ENCODE data around the gene SCN3A.

Gene SCN3A

DNA sequence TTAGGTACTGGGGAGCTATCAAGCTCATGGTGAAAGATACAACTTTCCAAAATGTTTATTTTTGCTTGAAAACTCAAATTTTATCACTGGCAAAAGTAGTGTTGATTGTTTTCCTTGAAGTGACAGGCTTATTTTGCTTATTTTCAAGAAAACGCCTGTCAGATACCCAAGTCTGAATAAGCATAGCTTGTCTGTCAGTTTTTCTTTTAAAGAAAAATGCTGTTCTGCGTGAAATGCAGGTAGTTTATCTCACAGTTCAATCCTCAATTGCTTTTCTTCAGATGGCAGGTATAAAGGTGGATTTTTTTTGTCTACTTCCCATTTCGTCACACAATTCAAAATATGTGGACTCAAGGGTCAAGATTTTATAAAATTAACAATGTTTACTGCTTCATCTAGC lies 145.9 kb downstream of the SCN3A start:
- TF ChIP-seq, protein P1, sequence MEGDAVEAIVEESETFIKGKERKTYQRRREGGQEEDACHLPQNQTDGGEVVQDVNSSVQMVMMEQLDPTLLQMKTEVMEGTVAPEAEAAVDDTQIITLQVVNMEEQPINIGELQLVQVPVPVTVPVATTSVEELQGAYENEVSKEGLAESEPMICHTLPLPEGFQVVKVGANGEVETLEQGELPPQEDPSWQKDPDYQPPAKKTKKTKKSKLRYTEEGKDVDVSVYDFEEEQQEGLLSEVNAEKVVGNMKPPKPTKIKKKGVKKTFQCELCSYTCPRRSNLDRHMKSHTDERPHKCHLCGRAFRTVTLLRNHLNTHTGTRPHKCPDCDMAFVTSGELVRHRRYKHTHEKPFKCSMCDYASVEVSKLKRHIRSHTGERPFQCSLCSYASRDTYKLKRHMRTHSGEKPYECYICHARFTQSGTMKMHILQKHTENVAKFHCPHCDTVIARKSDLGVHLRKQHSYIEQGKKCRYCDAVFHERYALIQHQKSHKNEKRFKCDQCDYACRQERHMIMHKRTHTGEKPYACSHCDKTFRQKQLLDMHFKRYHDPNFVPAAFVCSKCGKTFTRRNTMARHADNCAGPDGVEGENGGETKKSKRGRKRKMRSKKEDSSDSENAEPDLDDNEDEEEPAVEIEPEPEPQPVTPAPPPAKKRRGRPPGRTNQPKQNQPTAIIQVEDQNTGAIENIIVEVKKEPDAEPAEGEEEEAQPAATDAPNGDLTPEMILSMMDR (IDR thresholded peaks at IDR 0.05; ENCODE audit: insufficient read depth, low read depth, low read length, missing control alignments): no peak
- no peak for DNase-seq (ENCODE audit: low read depth)
- no peak overlapping the region for H3K4me3 ChIP-seq (ENCODE audit: low read depth, low read length)

DNA sequence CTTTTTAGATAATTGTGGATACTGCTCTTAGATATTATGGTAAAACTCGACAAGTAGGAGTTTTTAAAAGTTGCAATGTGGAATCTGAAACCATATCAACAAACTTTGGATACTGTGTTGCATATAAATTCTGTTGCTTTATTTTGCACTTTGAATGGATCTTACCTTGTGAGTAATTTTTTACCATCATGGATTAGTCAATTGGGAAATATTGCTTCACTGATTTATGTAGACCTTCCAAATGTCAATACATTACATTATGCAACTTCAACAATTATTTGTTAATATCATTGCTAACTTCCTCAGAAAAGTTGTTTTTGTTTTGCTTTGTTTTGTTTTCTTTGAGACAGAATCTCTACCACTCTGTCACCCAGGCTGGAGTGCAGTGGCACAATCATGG lies 146.5 kb downstream of the SCN3A start:
- TF ChIP-seq, protein P1 (IDR thresholded peaks at IDR 0.05; ENCODE audit: insufficient read depth, low read depth, low read length, missing control alignments): no peak
- no peak for DNase-seq (ENCODE audit: low read depth)
- H3K4me3 ChIP-seq (ENCODE audit: low read depth, low read length): no peak overlapping the region

DNA sequence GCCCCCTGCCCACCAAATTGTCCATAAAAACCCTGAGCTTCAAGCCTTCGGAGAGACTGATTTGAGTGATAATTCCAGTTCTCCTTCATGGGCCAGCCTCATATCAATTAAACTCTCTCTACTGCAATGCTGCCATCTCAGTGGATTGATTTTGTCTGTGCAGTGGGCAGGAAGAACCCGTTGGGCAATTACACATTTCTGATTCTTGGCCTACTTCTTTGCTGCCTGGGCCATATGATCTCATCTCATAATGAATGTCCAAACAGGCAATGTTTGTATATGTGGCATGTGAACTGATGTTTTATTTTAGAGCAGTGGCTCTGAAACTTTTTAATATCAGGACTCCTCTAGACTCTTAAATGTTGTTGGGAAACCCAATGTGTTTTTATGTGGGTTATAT lies 147.3 kb downstream of the SCN3A start:
- no peak overlapping the region for H3K4me3 ChIP-seq (ENCODE audit: low read depth, low read length)
- DNase-seq (ENCODE audit: low read depth): no peak
- TF ChIP-seq, protein P1 (IDR thresholded peaks at IDR 0.05; ENCODE audit: insufficient read depth, low read depth, low read length, missing control alignments): no peak

DNA sequence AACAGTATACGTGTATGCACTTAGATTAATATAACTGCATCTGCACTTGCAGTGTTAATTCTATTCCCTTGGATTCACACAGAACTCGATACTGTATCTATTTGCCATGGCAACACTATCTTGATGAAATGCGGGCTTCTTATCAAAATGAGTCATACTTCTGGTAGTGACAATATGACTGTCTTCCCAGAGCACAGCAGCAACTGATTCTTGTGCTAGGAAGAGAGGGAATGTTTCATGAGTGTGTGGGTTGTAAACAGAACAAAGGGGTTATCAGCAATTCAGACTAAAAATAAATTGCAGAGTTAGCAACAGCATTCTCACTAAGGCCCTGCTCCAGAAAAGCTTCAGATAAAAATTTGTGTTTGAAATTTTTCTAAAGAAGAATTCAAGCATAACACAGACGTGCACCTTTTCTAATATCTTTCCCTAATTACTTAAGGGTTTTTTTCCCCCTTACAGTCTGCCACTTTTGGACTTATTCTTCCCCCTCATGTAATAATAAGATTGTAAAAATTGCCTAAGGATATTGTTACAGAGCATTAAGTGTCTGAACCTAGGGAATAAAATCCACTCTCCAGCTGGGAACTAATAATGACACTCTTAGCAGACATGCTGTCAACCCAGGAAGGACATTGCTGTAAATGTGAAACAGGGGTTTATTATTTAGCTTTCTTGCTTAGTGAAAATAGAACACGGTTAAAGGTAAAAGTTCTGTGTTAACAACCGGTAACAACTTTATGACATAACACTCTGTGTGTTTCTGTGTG lies 148.6 kb downstream of the SCN3A start:
- TF ChIP-seq, protein P1 (IDR thresholded peaks at IDR 0.05; ENCODE audit: insufficient read depth, low read depth, low read length, missing control alignments): no peak
- DNase-seq (ENCODE audit: low read depth): no peak
- H3K4me3 ChIP-seq (ENCODE audit: low read depth, low read length): no peak overlapping the region

DNA sequence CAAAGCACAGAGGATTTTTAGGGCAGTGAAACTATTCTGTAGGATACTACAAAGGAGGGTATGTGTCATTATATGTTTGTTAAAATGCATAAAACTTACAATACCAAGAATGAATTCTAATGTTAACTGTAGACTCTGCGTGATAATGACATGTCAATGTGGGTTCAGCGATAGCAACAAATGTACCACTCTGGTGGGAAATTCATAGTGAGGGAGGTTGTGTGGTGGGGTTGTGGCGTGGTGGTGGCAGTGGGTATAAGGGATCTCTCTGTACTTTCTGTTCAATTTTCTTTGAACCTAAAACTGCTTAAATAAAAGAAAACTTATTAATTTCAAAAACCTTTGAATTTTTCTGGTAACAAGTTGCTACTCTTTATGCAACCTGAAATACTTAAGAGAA lies 149.2 kb downstream of the SCN3A start:
- TF ChIP-seq, protein P1 (IDR thresholded peaks at IDR 0.05; ENCODE audit: insufficient read depth, low read depth, low read length, missing control alignments): no peak
- no peak for DNase-seq (ENCODE audit: low read depth)
- no peak overlapping the region for H3K4me3 ChIP-seq (ENCODE audit: low read depth, low read length)

DNA sequence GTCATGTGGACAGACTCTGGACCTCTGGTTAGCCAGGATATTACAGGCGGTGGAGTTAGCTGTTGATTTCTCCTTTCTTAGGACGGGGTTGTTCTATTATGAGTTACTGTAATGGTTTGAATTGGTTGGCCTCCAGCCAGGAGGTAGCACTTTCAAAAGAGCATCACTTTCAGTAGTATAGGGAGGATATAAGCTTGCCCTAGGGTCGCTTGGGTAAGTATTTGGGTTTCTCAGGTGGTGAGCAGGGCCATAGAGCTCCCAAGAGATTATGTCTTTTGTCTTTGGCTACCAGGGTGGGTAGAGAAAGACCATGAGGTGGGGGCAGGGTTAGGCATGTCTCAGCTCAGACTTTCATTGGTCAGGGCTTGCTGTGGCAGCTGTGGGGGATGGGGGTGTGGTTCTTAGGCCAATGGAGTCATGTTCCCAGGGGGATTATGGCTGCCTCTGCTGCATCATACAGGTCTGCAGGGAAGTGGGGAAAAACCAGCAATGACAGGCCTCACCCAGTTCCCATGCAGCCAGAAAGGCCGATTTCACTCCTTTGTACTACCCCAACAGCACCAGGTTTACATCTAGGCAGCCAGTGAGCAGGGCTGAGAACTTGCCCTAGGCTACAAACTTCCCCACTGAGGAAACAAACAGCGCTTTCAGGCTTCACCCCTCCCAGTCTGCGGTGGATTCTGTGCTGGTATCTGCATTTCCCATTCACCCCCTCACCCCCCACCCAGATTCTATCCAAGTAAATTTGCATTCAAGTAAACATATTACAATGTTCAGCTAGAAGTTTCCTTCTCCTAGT lies 159.1 kb downstream of the SCN3A start:
- DNase-seq (ENCODE audit: low read depth): peak; percentile 41
- TF ChIP-seq, protein P1 (IDR thresholded peaks at IDR 0.05; ENCODE audit: insufficient read depth, low read depth, low read length, missing control alignments): no peak
- no peak overlapping the region for H3K4me3 ChIP-seq (ENCODE audit: low read depth, low read length)
